Measurements from ENCODE around the gene CBARP.

- TF ChIP-seq SIN3A (IDR thresholded peaks at IDR 0.05; ENCODE audit: borderline replicate concordance, insufficient read depth, low read length) (no peak), TAF1 (IDR thresholded peaks at IDR 0.05; ENCODE audit: borderline replicate concordance, insufficient read depth, low read length) (no peak)
Measured at GRCh38 chr19:1213391-1214286, 24.2 kb downstream of the CBARP start.

Measured in PFSK-1 (cell line).